Heart left ventricle (tissue), 16 donors: ENCODE results near the gene C18orf32. TPM values are rescaled to one million over a fixed set of nuclear protein-coding genes. Genes with fewer than 3 reads are reported as not detected.
"Not testable (repeated sequence)": the region's sequence is repeated elsewhere in the genome, so short reads cannot be mapped to it uniquely, and the experiment has no call there.

Source experiments
- ATAC-seq, 4 donors: fragments of 200-7000 bp; cut with Tn5 transposase; one replicate each; pipeline ENCODE4 v1.9.1; 2020 to 2022; ENCODE audit warnings: moderate library complexity in 4 of 4, mild to moderate bottlenecking in 3 of 4, moderate number of reproducible peaks in 1 of 4
- DNase-seq, 5 donors: peaks; one replicate each; pipeline ENCODE4 v3.0.0-alpha.2; 2020
- H3K27ac ChIP-seq, 12 donors: fragments of 200-600 bp; sonication (generic) in 4 of 12; one replicate each; pipeline versions ENCODE4 v1.5.0 to v1.8.0; 2016 to 2022; ENCODE audit warnings: mild to moderate bottlenecking in 2 of 12
- H3K27me3 ChIP-seq, 9 donors: fragments of 200-600 bp; sonication (generic) in 2 of 9; one replicate each; pipeline versions ENCODE4 v1.5.1 to v1.8.0; 2016 to 2022; ENCODE audit warnings: mild to moderate bottlenecking in 3 of 9
- H3K36me3 ChIP-seq, 9 donors: fragments of 200-600 bp; sonication (generic) in 2 of 9; one replicate each; pipeline versions ENCODE4 v1.5.0 to v1.8.0; 2018 to 2022; ENCODE audit warnings: mild to moderate bottlenecking in 2 of 9
- H3K4me1 ChIP-seq, 12 donors: fragments of 200-600 bp; sonication (generic) in 4 of 12; one replicate each; pipeline versions ENCODE4 v1.5.0 to v1.8.0; 2016 to 2022; ENCODE audit warnings: mild to moderate bottlenecking in 3 of 12
- H3K4me3 ChIP-seq, 12 donors: fragments of 200-600 bp; sonication (generic) in 4 of 12; one replicate each; pipeline versions ENCODE4 v1.5.0 to v1.8.0; 2017 to 2022; ENCODE audit warnings: mild to moderate bottlenecking in 9 of 12, moderate library complexity in 4 of 12
- H3K9me3 ChIP-seq, 12 donors: fragments of 200-600 bp; sonication (generic) in 4 of 12; one replicate each; pipeline versions ENCODE4 v1.5.0 to v1.8.0; 2016 to 2022; ENCODE audit warnings: mild to moderate bottlenecking in 1 of 12
- CTCF ChIP-seq, 12 donors: fragments of 200-600 bp; sonication (generic) in 4 of 12; IDR thresholded peaks; one replicate each; pipeline versions ENCODE4 v1.5.0 to v1.8.0; 2018 to 2022; ENCODE audit warnings: antibody characterized with exemption in 12 of 12, mild to moderate bottlenecking in 5 of 12
- POLR2A ChIP-seq, 2 donors: fragments of 450-650 bp; IDR thresholded peaks; one replicate each; pipeline ENCODE4 v1.6.1; 2017; ENCODE audit warnings: antibody characterized with exemption in 2 of 2, mild to moderate bottlenecking in 2 of 2, moderate library complexity in 2 of 2
- WGBS, 4 donors: extraction: QIAGEN DNeasy Blood & Tissue Kit in 2 of 4; methylation state at CpG; one replicate each; pipeline versions ENCODE4 v1.1.5 to v1.1.7; 2013 to 2018; 5-methylcytosine and 5-hydroxymethylcytosine counted together
- intact Hi-C, 10 donors: fragments of 100-400 bp; cut with DNase I; formaldehyde crosslinking; loops; one replicate each; pipeline versions ENCODE4 v1.11.1 to v1.14.2; 2022
- polyA plus RNA-seq, 2 donors: library from polyadenylated mRNA; stranded (reverse); fragments of 200-250 nt; gene quantifications; one replicate each; pipeline ENCODE4 v1.2.3, GENCODE V29; 2013
- total RNA-seq, 9 donors: library from RNA; depleted of rRNA in 2 of 9; stranded (reverse); fragments of >200 nt in 2 of 9; fragmentation: NEBNext Ultra II Directional in 3 of 9; extraction: Animal tissue kit (Norgen Biotek cat#: 25700) in 3 of 9; gene quantifications; one replicate each; pipeline versions ENCODE4 v1.1.0 to v1.2.4, GENCODE V29; 2016 to 2023
- donor health status: ischemic (EF 13 %, LVEDD 7.1; RV severe dilation, severe dysfunction).
- donor health status: healthy with polysubstance abuse.
- donor health status: DM: no; HTN: yes; CAD: no.
- donor health status: DM: no; HTN: no; CAD: no.
- donor health status: ischemic (EF 25% LVEDD 6.9; RV normal size, moderate dysfunction).
- donor health status: ischemic (EF 25% LVEDD 5.7; RV mildly dilated, moderate dysfunction).
- donor health status: healthy.
- donor health status: DM: yes; HTN: yes; CAD: no.
- donor health status: ischemic (EF 35%, LVEDD 5.7; RV mildly dilated, moderate dysfunction).
- donor health status: nonischemic (EF 11% LVEDD 7.7; RV severe dilation, severe dysfunction).
- donor health status: DM: yes; HTN: yes; CAD: no.
- donor health status: PGD.
- donor health status: ischemic (EF 29% LVEDD 5.4; RV normal size, mild dysfunction).
- donor health status: nonischemic (EF 23%, LVEDD 6.1; RV moderate dilation, normal function).

C18orf32 gene
- total and polyA plus RNA-seq, 11 donors: 17.6 to 68.8 (median 41.8) TPM

DNA sequence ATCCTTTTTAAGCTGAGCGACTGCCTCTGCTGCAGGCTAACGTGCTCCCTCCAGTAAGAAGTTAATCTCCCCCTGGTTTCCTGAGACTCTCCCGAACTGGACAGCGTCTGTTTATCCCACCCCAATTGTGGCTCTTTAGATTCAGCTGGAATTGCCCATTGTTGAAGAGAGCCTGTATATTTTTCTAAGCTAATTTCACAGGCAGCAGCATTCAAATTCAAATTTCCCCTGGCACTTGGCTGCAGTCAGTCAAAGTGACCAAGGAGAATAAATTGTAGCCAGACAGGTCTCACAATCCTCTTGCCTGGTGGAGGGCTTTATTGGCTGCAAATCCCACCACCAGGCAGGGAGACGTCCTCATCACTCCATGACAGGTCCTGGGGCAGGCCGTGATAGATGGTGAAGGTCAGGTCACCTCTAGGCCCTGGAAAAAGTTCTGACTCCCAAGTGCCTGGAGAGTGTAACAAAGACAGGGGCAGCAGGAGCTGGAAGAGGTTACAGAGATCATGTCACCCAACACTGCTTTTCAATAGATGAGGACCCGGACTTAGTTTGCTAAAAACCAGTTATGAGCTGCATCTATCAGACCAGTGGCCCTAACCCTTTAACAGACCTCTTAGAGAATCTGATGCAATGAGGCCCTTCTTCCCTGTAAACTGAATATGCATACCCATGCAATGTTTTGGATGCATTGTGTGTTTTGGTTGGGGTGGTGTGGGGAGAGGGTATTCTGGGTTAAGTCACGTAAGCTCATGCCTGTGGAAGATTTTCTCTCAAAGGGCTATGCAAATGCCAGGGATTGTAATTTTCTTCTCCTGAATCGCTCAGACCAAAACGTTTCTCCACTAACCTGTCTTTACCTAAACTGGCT is 32.3 kb upstream of the C18orf32 start:
- TF ChIP-seq POLR2A (IDR thresholded peaks at IDR 0.05) (no peak), CTCF (IDR thresholded peaks at IDR 0.05) (no peak)
- H3K4me3 ChIP-seq: no peak overlapping the region
- ATAC-seq (no peak), DNase-seq (no peak)
- H3K36me3 ChIP-seq: no peaks in the 10 kb centered on the region
- WGBS, 4 donors: 64 to 80% (median 74%) methylated on average over 8 to 10 of the region's 10 CpGs
- H3K27ac ChIP-seq: no peak overlapping the region
- H3K27me3 ChIP-seq: no peaks in the 10 kb centered on the region
- peaks cover 0 to 5% (median 0%) of the 10 kb centered on the region in 12 donors for H3K4me1 ChIP-seq
- no peaks in the 10 kb centered on the region for H3K9me3 ChIP-seq
- intact Hi-C loops: loop anchor here in 5 of 10 donors (10.0 kb wide), 3 partner anchors 245 to 835 kb away; no protein-coding TSS in a partner anchor

- WGBS, 4 donors: 85 to 91% (median 88%) methylated on average over 2 of the region's 2 CpGs
- intact Hi-C loops: loop anchor here in 5 of 10 donors (10.0 kb wide), 3 partner anchors 247 to 837 kb away; no protein-coding TSS in a partner anchor
- TF ChIP-seq CTCF (IDR thresholded peaks at IDR 0.05) (no peak), POLR2A (IDR thresholded peaks at IDR 0.05) (no peak)
- Histone ChIP-seq H3K36me3 (no peaks in the 10 kb centered on the region), H3K27ac (no peak overlapping the region), H3K27me3 (no peaks in the 10 kb centered on the region), H3K4me1 (peaks cover 0 to 5% (median 0%) of the 10 kb centered on the region in 12 donors), H3K4me3 (no peak overlapping the region), H3K9me3 (no peaks in the 10 kb centered on the region)
- ATAC-seq (no peak), DNase-seq (no peak)
Measured at GRCh38 chr18:49517483-49517882, 30.4 kb upstream of the C18orf32 start.

GRCh38 chr18:49515516-49515915 is 28.5 kb upstream of the C18orf32 start:
- no peak for ATAC-seq
- no peak for DNase-seq
- intact Hi-C loops: loop anchor here in 5 of 10 donors (10.0 kb wide), 3 partner anchors 249 to 839 kb away; no protein-coding TSS in a partner anchor

GRCh38 chr18:49515003-49515402 is 28.0 kb upstream of the C18orf32 start:
- not testable (repeated sequence) for H3K27me3 ChIP-seq, H3K9me3 ChIP-seq, H3K4me3 ChIP-seq, ATAC-seq, H3K27ac ChIP-seq, H3K4me1 ChIP-seq, DNase-seq, H3K36me3 ChIP-seq
- intact Hi-C loops: loop anchor here in 5 of 10 donors (10.0 kb wide), 3 partner anchors 250 to 840 kb away; no protein-coding TSS in a partner anchor
- WGBS, 4 donors: 78 to 97% (median 80%) methylated on average over 5 of the region's 5 CpGs

More at GRCh38 chr18:49515516-49515915, 28.5 kb upstream of the C18orf32 start:
- Histone ChIP-seq H3K9me3 (no peaks in the 10 kb centered on the region), H3K4me1 (no peaks in the 10 kb centered on the region), H3K27me3 (no peaks in the 10 kb centered on the region), H3K4me3 (no peak overlapping the region), H3K36me3 (no peaks in the 10 kb centered on the region), H3K27ac (no peak overlapping the region)
- no peak for TF ChIP-seq POLR2A (IDR thresholded peaks at IDR 0.05)
- TF ChIP-seq CTCF (IDR thresholded peaks at IDR 0.05): no peak
- 86 to 95% (median 93%) methylated on average over 3 of the region's 3 CpGs for WGBS, 4 donors
